WTC11 (cell line): ENCODE data around the gene PHLDA3. TPM values are rescaled to one million over a fixed set of nuclear protein-coding genes. Genes with fewer than 3 reads are reported as not detected.

Experiments
- AR ChIP-seq: fragments of 250-450 bp; sonication (Bioruptor Pico); IDR thresholded peaks from 2 replicates; pipeline ENCODE4 v1.9.0; 2021; ENCODE audit warnings: mild to moderate bottlenecking
- ATF3 ChIP-seq: sonication (generic); formaldehyde crosslinking; conservative IDR thresholded peaks from 2 replicates; pipeline ENCODE4 v1.8.1; 2022; ENCODE audit warnings: mild to moderate bottlenecking, missing genetic modification reagents
- CDX4 ChIP-seq: fragments of 250-450 bp; sonication (Bioruptor Pico); IDR thresholded peaks from 2 replicates; pipeline ENCODE4 v1.9.0; 2021; ENCODE audit warnings: moderate library complexity, mild to moderate bottlenecking, inconsistent platforms, borderline replicate concordance
- E2F5 ChIP-seq: sonication (generic); formaldehyde crosslinking; IDR thresholded peaks from 2 replicates; pipeline ENCODE4 v1.8.1; 2022; ENCODE audit warnings: mild to moderate bottlenecking, moderate library complexity, missing genetic modification reagents
- ELF4 ChIP-seq: sonication (generic); formaldehyde crosslinking; IDR thresholded peaks from 2 replicates; pipeline ENCODE4 v1.8.1; 2022; ENCODE audit warnings: low read depth, mild to moderate bottlenecking, moderate library complexity, missing genetic modification reagents
- FOXJ3 ChIP-seq: sonication (generic); formaldehyde crosslinking; IDR thresholded peaks from 2 replicates; pipeline ENCODE4 v1.9.0; 2021; ENCODE audit warnings: missing genetic modification reagents, mild to moderate bottlenecking, borderline replicate concordance
- FOXP1 ChIP-seq: sonication (generic); formaldehyde crosslinking; IDR thresholded peaks from 2 replicates; pipeline ENCODE4 v1.8.0; 2022; ENCODE audit warnings: missing genetic modification reagents, mild to moderate bottlenecking, moderate library complexity, borderline replicate concordance
- GABPB1 ChIP-seq: sonication (generic); formaldehyde crosslinking; IDR thresholded peaks from 2 replicates; pipeline ENCODE4 v1.8.1; 2023; ENCODE audit warnings: mild to moderate bottlenecking, missing genetic modification reagents
- GRHL2 ChIP-seq: fragments of 250-450 bp; sonication (Bioruptor Pico); IDR thresholded peaks from 2 replicates; pipeline ENCODE4 v1.8.0; 2022; ENCODE audit warnings: mild to moderate bottlenecking, moderate library complexity; ENCODE audit not compliant: insufficient replicate concordance, severe bottlenecking
- HMGA2 ChIP-seq: fragments of 250-450 bp; sonication (Bioruptor Pico); IDR thresholded peaks from 2 replicates; pipeline ENCODE4 v1.4.0; 2021; ENCODE audit warnings: mild to moderate bottlenecking, moderate library complexity
- JUN ChIP-seq: sonication (generic); formaldehyde crosslinking; IDR thresholded peaks from 2 replicates; pipeline ENCODE4 v1.8.0; 2023; ENCODE audit warnings: mild to moderate bottlenecking, missing genetic modification reagents
- MAX ChIP-seq: sonication (generic); formaldehyde crosslinking; IDR thresholded peaks from 2 replicates; pipeline ENCODE4 v1.8.0; 2022; ENCODE audit warnings: mild to moderate bottlenecking, missing genetic modification reagents
- MLX ChIP-seq: sonication (generic); formaldehyde crosslinking; IDR thresholded peaks from 2 replicates; pipeline ENCODE4 v1.8.1; 2023; ENCODE audit warnings: mild to moderate bottlenecking, missing genetic modification reagents, moderate library complexity
- NFATC4 ChIP-seq: fragments of 250-450 bp; sonication (Bioruptor Pico); IDR thresholded peaks from 2 replicates; pipeline ENCODE4 v1.9.0; 2021; ENCODE audit warnings: mild to moderate bottlenecking
- NFE2L1 ChIP-seq: sonication (generic); formaldehyde crosslinking; IDR thresholded peaks from 2 replicates; pipeline ENCODE4 v1.8.1; 2023; ENCODE audit warnings: missing genetic modification reagents
- NFYB ChIP-seq: sonication (generic); formaldehyde crosslinking; conservative IDR thresholded peaks from 2 replicates; pipeline ENCODE4 v1.8.0; 2022; ENCODE audit warnings: low read depth, missing genetic modification reagents
- STAT6 ChIP-seq: sonication (generic); formaldehyde crosslinking; conservative IDR thresholded peaks from 2 replicates; pipeline ENCODE4 v1.8.1; 2023; ENCODE audit warnings: mild to moderate bottlenecking, low read depth, missing genetic modification reagents, moderate library complexity
- TEAD1 ChIP-seq: sonication (generic); formaldehyde crosslinking; IDR thresholded peaks from 2 replicates; pipeline ENCODE4 v1.8.0; 2022; ENCODE audit warnings: mild to moderate bottlenecking, missing genetic modification reagents
- USF1 ChIP-seq: sonication (generic); formaldehyde crosslinking; IDR thresholded peaks from 2 replicates; pipeline ENCODE4 v1.8.0; 2022; ENCODE audit warnings: mild to moderate bottlenecking, missing genetic modification reagents
- ZMAT4 ChIP-seq: fragments of 250-450 bp; sonication (Bioruptor Pico); IDR thresholded peaks from 2 replicates; pipeline ENCODE4 v1.9.0; 2021; ENCODE audit warnings: mild to moderate bottlenecking
- ZNF281 ChIP-seq: sonication (generic); formaldehyde crosslinking; IDR thresholded peaks from 2 replicates; pipeline ENCODE4 v1.8.0; 2023; ENCODE audit warnings: mild to moderate bottlenecking, missing genetic modification reagents
- ZNF317 ChIP-seq: sonication (generic); formaldehyde crosslinking; IDR thresholded peaks from 2 replicates; pipeline ENCODE4 v1.8.1; 2023; ENCODE audit warnings: low read depth, mild to moderate bottlenecking, moderate library complexity, missing genetic modification reagents, borderline replicate concordance
- ZNF423 ChIP-seq: fragments of 250-450 bp; sonication (Bioruptor Pico); IDR thresholded peaks from 2 replicates; pipeline ENCODE4 v2.1.2; 2022; ENCODE audit warnings: mild to moderate bottlenecking, moderate library complexity
- ZNF671 ChIP-seq: fragments of 250-450 bp; sonication (Bioruptor Pico); IDR thresholded peaks from 2 replicates; pipeline ENCODE4 v1.8.0; 2021; ENCODE audit warnings: mild to moderate bottlenecking
- total RNA-seq: library from RNA; stranded (reverse); gene quantifications from 3 replicates; pipeline ENCODE4 v1.2.3, GENCODE V29; 2021

Gene PHLDA3
- total RNA-seq, 1 experiment from 2014 or later: 95.1 TPM

- TF ChIP-seq TEAD1: peak; percentile 77; the same call in 1 of the 2 replicates
- peak; percentile 84; the same call in 1 of the 2 replicates for TF ChIP-seq JUN (CRISPR knock-in tag)
- no peak for TF ChIP-seq ELF4 (CRISPR knock-in tag)
- no peak for TF ChIP-seq NFYB (CRISPR knock-in tag)
- TF ChIP-seq ZMAT4 (CRISPR knock-in tag): no peak
- TF ChIP-seq FOXJ3 (CRISPR knock-in tag): no peak
- 0 out of 2 replicates have a peak, but pooled peaks have one; percentile 18 for TF ChIP-seq MAX (CRISPR knock-in tag)
- no peak for TF ChIP-seq ZNF317
- no peak for TF ChIP-seq AR (CRISPR knock-in tag)
- TF ChIP-seq HMGA2 (CRISPR knock-in tag): no peak
- no peak for TF ChIP-seq GRHL2 (CRISPR knock-in tag)
- no peak for TF ChIP-seq ATF3 (CRISPR knock-in tag)
- peak; percentile 94 for TF ChIP-seq ZNF423 (CRISPR knock-in tag)
- TF ChIP-seq E2F5 (CRISPR knock-in tag): peak; percentile 86
- no peak for TF ChIP-seq MLX (CRISPR knock-in tag)
- no peak for TF ChIP-seq CDX4 (CRISPR knock-in tag)
- TF ChIP-seq USF1 (CRISPR knock-in tag): peak; percentile 10; the same call in 1 of the 2 replicates
- TF ChIP-seq ZNF671 (CRISPR knock-in tag): no peak
- TF ChIP-seq NFE2L1 (CRISPR knock-in tag): no peak
- TF ChIP-seq NFATC4: no peak
- no peak; the same call in 1 of the 2 replicates for TF ChIP-seq ZNF281 (CRISPR knock-in tag)
- TF ChIP-seq STAT6 (CRISPR knock-in tag): no peak
- peak; percentile 33; the same call in 1 of the 2 replicates for TF ChIP-seq FOXP1 (CRISPR knock-in tag)
- no peak; the same call in 1 of the 2 replicates for TF ChIP-seq GABPB1 (CRISPR knock-in tag)
Observed at GRCh38 chr1:201468844-201469644, at the start of gene PHLDA3 (continued).
